Fibroblast of lung (primary cell): Measurements from ENCODE around the gene ZMYM4. TPM values are rescaled to one million over a fixed set of nuclear protein-coding genes. Genes with fewer than 3 reads are reported as not detected.
"Not testable (repeated sequence)": the region's sequence is repeated elsewhere in the genome, so short reads cannot be mapped to it uniquely, and the experiment has no call there.

Experiments used
- DNase-seq, 2 donors: peaks; one replicate each; pipeline versions ENCODE4 v3.0.0 to v3.0.0-alpha.2; 2010; ENCODE audit warnings: low read depth in 2 of 2
- H2AFZ ChIP-seq: 2 replicates; pipeline ENCODE4 v1.5.1; 2012; ENCODE audit warnings: low read length, control low read depth, inconsistent platforms
- H3K27ac ChIP-seq: 2 replicates; pipeline ENCODE4 v1.5.1; 2011; ENCODE audit warnings: low read length, control low read depth; ENCODE audit not compliant: insufficient read depth
- H3K27me3 ChIP-seq: 2 replicates; pipeline ENCODE4 v1.5.1; 2011; ENCODE audit warnings: mild to moderate bottlenecking, low read length; ENCODE audit not compliant: control insufficient read depth, insufficient read depth
- H3K36me3 ChIP-seq: 2 replicates; pipeline ENCODE4 v1.5.1; 2011; ENCODE audit warnings: low read length; ENCODE audit not compliant: control insufficient read depth, insufficient read depth
- H3K4me1 ChIP-seq: 2 replicates; pipeline ENCODE4 v1.5.1; 2011; ENCODE audit warnings: low read length; ENCODE audit not compliant: control insufficient read depth, insufficient read depth; ENCODE audit errors: extremely low read depth
- H3K4me2 ChIP-seq: 2 replicates; pipeline ENCODE4 v1.5.1; 2011; ENCODE audit warnings: low read length, control low read depth; ENCODE audit not compliant: insufficient read depth; ENCODE audit errors: extremely low read depth
- H3K4me3 ChIP-seq, 4 experiments: fragments of 200-600 bp in 1 of 4; sonication (generic) in 1 of 4; replicated peaks in 1 of 4; 2 replicates each; pipeline ENCODE4 v1.5.1; 2011 to 2016; ENCODE audit warnings: low read length in 4 of 4, low read depth in 3 of 4, mild to moderate bottlenecking in 3 of 4, control low read depth in 2 of 4, inconsistent platforms in 1 of 4, mixed read lengths in 1 of 4; ENCODE audit not compliant: insufficient read depth in 1 of 4; ENCODE audit errors: control extremely low read depth in 1 of 4
- H3K79me2 ChIP-seq: 2 replicates; pipeline ENCODE4 v1.5.1; 2012; ENCODE audit warnings: mild to moderate bottlenecking, low read length, inconsistent platforms; ENCODE audit not compliant: control insufficient read depth, insufficient read depth
- H3K9ac ChIP-seq: 2 replicates; pipeline ENCODE4 v1.5.1; 2011; ENCODE audit warnings: mild to moderate bottlenecking, low read length, control low read depth; ENCODE audit not compliant: insufficient read depth
- H3K9me3 ChIP-seq: 2 replicates; pipeline ENCODE4 v1.5.1; 2012; ENCODE audit warnings: low read depth, low read length; ENCODE audit not compliant: control insufficient read depth, insufficient read depth
- H4K20me1 ChIP-seq: 2 replicates; pipeline ENCODE4 v1.5.1; 2011; ENCODE audit warnings: low read length; ENCODE audit not compliant: control insufficient read depth, insufficient read depth; ENCODE audit errors: extremely low read depth
- EZH2 ChIP-seq: IDR thresholded peaks from 2 replicates; pipeline ENCODE4 v1.5.1; 2012; ENCODE audit warnings: low read length, control low read depth, mild to moderate bottlenecking; ENCODE audit errors: missing control alignments
- polyA plus RNA-seq, 2 donors: library from polyadenylated mRNA; depleted of rRNA in 1 of 2; stranded (reverse) in 1 of 2; unstranded in 1 of 2; fragments of >200 nt; gene quantifications; 2 replicates each; pipeline ENCODE4 v1.2.1, GENCODE V29; 2011 to 2012; ENCODE audit warnings: missing spikeins in 1 of 2
- total RNA-seq: library from RNA; depleted of rRNA; stranded (reverse); fragments of >200 nt; gene quantifications from 2 replicates; pipeline ENCODE4 v1.2.1, GENCODE V29; 2014
- TF ChIP-seq, protein P1 (sequence below), 2 donors: IDR thresholded peaks in 1 of 2; conservative IDR thresholded peaks in 1 of 2; 1 replicate in 1 of 2; 2 replicates in 1 of 2; pipeline ENCODE4 v1.5.1; 2011 to 2012; ENCODE audit warnings: low read length in 2 of 2, control low read depth in 1 of 2, inconsistent platforms in 1 of 2, low read depth in 1 of 2, mild to moderate bottlenecking in 1 of 2

Gene ZMYM4
- total and polyA plus RNA-seq, 2 donors (not counting 1 experiment from before 2014, with no cell fraction given): 40.5 to 54.1 TPM

DNA sequence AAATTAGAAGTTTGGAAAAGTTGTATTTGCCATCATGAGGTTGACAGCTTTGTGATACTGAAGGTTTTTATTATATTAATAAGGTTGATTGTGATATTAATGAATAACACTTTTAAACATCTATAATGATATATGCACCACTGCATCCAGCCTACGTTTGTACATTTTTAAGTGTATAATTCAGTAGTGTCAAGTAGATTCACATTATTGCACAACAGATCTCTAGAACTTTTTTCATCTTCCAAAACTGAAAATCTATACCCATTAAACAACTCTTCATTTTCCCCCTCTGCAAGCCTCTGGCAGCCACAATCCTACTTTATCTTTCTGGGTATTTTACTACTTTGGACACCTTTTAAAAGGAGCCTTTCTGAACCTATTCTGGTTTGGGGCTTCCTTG is 37.2 kb upstream of the ZMYM4 start:
- Histone ChIP-seq H3K4me1 (no peaks in the 10 kb centered on the region), H3K4me3 (no peak overlapping the region), H4K20me1 (no peaks in the 10 kb centered on the region), H3K9ac (no peak overlapping the region), H3K79me2 (no peaks in the 10 kb centered on the region), H3K27me3 (no peaks in the 10 kb centered on the region), H3K27ac (no peak overlapping the region), H3K36me3 (no peaks in the 10 kb centered on the region), H3K9me3 (no peaks in the 10 kb centered on the region), H3K4me2 (no peak overlapping the region), H2AFZ (no peak overlapping the region)
- TF ChIP-seq, protein P1, sequence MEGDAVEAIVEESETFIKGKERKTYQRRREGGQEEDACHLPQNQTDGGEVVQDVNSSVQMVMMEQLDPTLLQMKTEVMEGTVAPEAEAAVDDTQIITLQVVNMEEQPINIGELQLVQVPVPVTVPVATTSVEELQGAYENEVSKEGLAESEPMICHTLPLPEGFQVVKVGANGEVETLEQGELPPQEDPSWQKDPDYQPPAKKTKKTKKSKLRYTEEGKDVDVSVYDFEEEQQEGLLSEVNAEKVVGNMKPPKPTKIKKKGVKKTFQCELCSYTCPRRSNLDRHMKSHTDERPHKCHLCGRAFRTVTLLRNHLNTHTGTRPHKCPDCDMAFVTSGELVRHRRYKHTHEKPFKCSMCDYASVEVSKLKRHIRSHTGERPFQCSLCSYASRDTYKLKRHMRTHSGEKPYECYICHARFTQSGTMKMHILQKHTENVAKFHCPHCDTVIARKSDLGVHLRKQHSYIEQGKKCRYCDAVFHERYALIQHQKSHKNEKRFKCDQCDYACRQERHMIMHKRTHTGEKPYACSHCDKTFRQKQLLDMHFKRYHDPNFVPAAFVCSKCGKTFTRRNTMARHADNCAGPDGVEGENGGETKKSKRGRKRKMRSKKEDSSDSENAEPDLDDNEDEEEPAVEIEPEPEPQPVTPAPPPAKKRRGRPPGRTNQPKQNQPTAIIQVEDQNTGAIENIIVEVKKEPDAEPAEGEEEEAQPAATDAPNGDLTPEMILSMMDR (conservative IDR thresholded peaks at IDR 0.05 in 1 of 2, IDR thresholded peaks at IDR 0.05 in 1 of 2; ENCODE audit: low read depth in 1 of 2, low read length in 2 of 2): no peak
- TF ChIP-seq EZH2: no peak
- DNase-seq: no peak

DNA sequence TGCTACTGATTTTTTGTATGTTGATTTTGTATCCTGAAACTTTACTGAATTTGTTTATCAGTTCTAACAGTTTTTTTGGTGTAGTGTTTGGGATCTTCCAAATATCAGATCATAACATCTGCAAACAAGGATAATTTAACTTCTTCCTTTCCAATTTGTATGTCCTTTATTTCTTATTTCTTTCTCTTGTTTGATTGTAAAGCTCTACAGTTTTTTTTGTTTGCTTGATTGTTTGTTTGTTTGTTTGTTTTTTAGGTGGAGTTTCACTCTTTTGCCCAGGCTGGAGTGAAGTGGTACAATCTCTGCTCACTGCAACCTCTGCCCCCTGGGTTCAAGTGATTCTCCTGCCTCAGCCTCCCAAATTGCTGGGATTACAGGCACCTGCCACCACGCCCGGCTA is 31.7 kb upstream of the ZMYM4 start:
- not testable (repeated sequence) for H3K4me2 ChIP-seq, H3K9me3 ChIP-seq, H3K27me3 ChIP-seq, DNase-seq, H3K79me2 ChIP-seq, H3K36me3 ChIP-seq, H3K9ac ChIP-seq, H3K4me3 ChIP-seq, H4K20me1 ChIP-seq, H3K4me1 ChIP-seq, H2AFZ ChIP-seq, H3K27ac ChIP-seq

DNA sequence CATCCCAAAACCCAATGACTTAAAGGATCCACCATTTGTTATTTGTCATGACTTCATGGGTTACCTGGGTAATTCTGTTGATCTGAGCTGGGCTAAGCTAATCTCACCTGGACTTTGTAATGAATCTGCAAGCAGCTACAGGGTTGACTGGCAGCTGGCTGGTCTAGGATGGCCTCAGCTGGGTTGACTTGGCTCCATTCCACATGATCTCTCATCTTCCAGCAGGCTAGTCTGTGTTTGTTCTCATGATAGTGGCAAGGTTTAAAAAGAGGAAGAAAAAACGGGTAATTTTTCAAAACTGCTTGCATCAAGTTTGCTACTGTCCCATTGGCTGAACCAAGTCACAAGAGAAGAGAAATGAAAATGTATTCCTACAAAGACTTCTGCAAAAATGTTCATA is 24.8 kb upstream of the ZMYM4 start:
- H3K36me3 ChIP-seq: no peaks in the 10 kb centered on the region
- no peak overlapping the region for H3K4me2 ChIP-seq
- no peaks in the 10 kb centered on the region for H4K20me1 ChIP-seq
- no peaks in the 10 kb centered on the region for H3K4me1 ChIP-seq
- no peak overlapping the region for H2AFZ ChIP-seq
- H3K27me3 ChIP-seq: no peaks in the 10 kb centered on the region
- no peaks in the 10 kb centered on the region for H3K9me3 ChIP-seq
- H3K4me3 ChIP-seq: no peak overlapping the region
- no peak for TF ChIP-seq EZH2
- TF ChIP-seq, protein P1 (conservative IDR thresholded peaks at IDR 0.05 in 1 of 2, IDR thresholded peaks at IDR 0.05 in 1 of 2; ENCODE audit: low read depth in 1 of 2, low read length in 2 of 2): no peak
- no peak overlapping the region for H3K9ac ChIP-seq
- no peaks in the 10 kb centered on the region for H3K79me2 ChIP-seq
- no peak for DNase-seq
- no peak overlapping the region for H3K27ac ChIP-seq

DNA sequence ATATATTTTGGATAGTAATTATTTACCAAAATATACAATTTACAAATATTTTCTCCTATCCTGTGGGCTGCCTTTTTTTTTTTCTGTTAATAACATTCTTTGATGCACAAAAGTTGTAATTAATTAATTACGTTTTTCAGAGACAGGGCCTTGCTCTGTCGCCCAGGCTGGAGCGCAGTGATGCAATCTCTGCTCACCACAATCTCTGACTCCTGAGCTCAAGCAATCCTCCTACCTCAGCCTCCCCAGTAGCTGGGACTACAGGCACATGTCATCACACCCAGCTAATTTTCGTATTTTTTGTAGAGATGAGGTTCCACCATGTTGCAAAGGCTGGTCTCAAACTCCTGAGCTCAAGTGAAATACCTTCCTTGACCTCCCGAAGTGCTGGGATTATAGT is 21.3 kb upstream of the ZMYM4 start:
- H3K4me1 ChIP-seq: no peaks in the 10 kb centered on the region
- DNase-seq: no peak
- H3K4me2 ChIP-seq: no peak overlapping the region
- H3K27ac ChIP-seq: no peak overlapping the region
- no peaks in the 10 kb centered on the region for H3K27me3 ChIP-seq
- TF ChIP-seq, protein P1 (conservative IDR thresholded peaks at IDR 0.05 in 1 of 2, IDR thresholded peaks at IDR 0.05 in 1 of 2; ENCODE audit: low read depth in 1 of 2, low read length in 2 of 2): no peak
- TF ChIP-seq EZH2: no peak
- no peaks in the 10 kb centered on the region for H3K36me3 ChIP-seq
- no peak overlapping the region for H3K4me3 ChIP-seq
- H3K9me3 ChIP-seq: no peaks in the 10 kb centered on the region
- H2AFZ ChIP-seq: no peak overlapping the region
- H3K9ac ChIP-seq: no peak overlapping the region
- H4K20me1 ChIP-seq: no peaks in the 10 kb centered on the region
- no peaks in the 10 kb centered on the region for H3K79me2 ChIP-seq
